Parathyroid adenoma (tissue), 2 donors: ENCODE data around the gene TNPO3.

ENCODE experiments used
- H2AFZ ChIP-seq: fragments of 300-600 bp; sonication (generic); one replicate; pipeline ENCODE4 v1.7.0; 2017; ENCODE audit warnings: antibody characterized with exemption, mild to moderate bottlenecking
- H3K27ac ChIP-seq: fragments of 300-600 bp; sonication (generic); one replicate; pipeline ENCODE4 v1.7.0; 2017
- H3K27me3 ChIP-seq: fragments of 300-600 bp; sonication (generic); one replicate; pipeline ENCODE4 v1.7.0; 2017; ENCODE audit warnings: low read length; ENCODE audit not compliant: control insufficient read depth, insufficient read depth
- H3K36me3 ChIP-seq: fragments of 300-600 bp; sonication (generic); one replicate; pipeline ENCODE4 v1.7.0; 2017; ENCODE audit warnings: low read length; ENCODE audit not compliant: control insufficient read depth, insufficient read depth
- H3K4me1 ChIP-seq: fragments of 300-600 bp; sonication (generic); one replicate; pipeline ENCODE4 v1.7.0; 2017; ENCODE audit warnings: control low read depth
- H3K4me2 ChIP-seq: fragments of 300-600 bp; sonication (generic); one replicate; pipeline ENCODE4 v1.7.0; 2017; ENCODE audit warnings: low read length
- H3K4me3 ChIP-seq: fragments of 300-600 bp; sonication (generic); one replicate; pipeline ENCODE4 v1.7.0; 2017; ENCODE audit warnings: low read depth, low read length
- H3K79me2 ChIP-seq: fragments of 300-600 bp; sonication (generic); one replicate; pipeline ENCODE4 v1.7.0; 2017; ENCODE audit warnings: control low read depth
- H3K9ac ChIP-seq: fragments of 300-600 bp; sonication (generic); one replicate; pipeline ENCODE4 v1.7.0; 2017; ENCODE audit warnings: mild to moderate bottlenecking
- H3K9me3 ChIP-seq: fragments of 300-600 bp; sonication (generic); one replicate; pipeline ENCODE4 v1.7.0; 2017; ENCODE audit warnings: low read length; ENCODE audit not compliant: control insufficient read depth
- CTCF ChIP-seq: fragments of 300-600 bp; sonication (generic); IDR thresholded peaks from one replicate; pipeline ENCODE4 v1.7.0; 2017; ENCODE audit warnings: antibody characterized with exemption, mild to moderate bottlenecking
- donor health status: primary hyperparathyroidism.

TNPO3 gene

DNA sequence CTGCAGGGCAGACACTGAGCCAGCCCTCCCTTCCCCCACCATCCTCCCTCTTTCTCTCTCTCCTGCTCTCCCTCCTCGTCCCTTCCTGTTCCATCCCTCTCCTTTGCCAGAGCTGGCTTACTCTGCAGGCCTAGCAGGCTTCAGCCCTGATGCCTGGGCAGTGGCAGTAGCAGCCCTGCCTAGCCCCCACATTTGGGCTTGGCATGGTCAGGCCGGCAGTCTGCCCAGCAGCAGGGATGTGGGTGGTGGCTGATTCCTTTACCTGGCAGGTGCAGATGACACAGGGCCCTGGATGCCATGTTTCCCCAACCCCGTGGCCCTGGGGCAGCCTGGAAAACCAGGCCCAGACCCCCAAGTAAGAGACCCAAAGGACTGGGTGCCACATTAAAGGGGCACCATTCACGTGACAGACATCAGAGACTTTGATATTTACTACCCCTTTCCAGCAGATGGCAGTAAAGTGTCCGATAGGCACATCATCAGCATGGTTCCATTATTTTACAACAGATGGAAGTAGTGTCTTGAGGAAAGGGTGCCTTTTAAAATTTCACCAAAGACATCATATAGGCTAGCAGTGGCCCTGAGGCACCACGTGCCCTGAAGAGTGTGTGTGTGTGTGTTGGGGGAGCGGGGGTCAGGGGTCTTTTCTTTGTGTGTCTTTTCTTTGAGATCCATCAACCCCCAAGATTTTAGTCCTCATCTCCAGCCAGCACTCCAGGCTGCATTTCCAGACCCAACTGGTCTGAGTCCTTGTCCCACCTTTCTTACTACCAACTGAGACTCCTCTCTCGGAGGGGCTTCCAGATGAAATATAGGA lies 150.3 kb downstream of the TNPO3 start:
- Histone ChIP-seq H3K36me3 (no peaks in the 10 kb centered on the region), H3K4me1 (no peaks in the 10 kb centered on the region), H3K27me3 (no peaks in the 10 kb centered on the region), H3K27ac (no peak overlapping the region), H3K4me3 (no peak overlapping the region), H3K9me3 (no peaks in the 10 kb centered on the region), H3K4me2 (no peak overlapping the region), H2AFZ (no peak overlapping the region), H3K79me2 (no peaks in the 10 kb centered on the region), H3K9ac (no peak overlapping the region)
- peak; percentile 69 for TF ChIP-seq CTCF
